Measurements from ENCODE around the gene FAM210B.

FAM210B gene

DNA sequence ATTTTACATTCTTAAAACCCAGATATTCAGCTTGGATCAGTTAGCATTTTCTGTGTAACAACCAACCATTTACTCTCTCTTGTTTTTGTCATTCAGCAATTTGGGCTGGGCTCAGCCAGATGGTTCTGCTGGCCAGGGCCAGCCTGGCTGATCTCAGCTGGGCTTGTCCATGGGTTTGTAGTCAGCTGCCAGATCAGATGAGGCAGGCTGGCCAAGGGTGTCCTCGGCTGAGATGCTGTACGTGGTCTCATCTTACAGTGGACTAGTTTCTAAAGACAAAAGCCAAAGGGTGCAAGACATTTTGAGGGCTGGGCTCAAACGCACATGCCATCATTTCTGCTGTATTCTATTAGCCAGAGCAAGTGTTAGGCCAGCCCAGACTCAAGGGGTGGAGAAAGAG, 16.0 kb upstream of the FAM210B start:
- TF ChIP-seq CTCF (conservative IDR thresholded peaks at IDR 0.05; ENCODE audit: low read depth, low read length) = no peak
- Histone ChIP-seq H3K4me2 (no peak overlapping the region), H3K79me2 (ENCODE audit: insufficient read depth, low read depth) (no peaks in the 10 kb centered on the region), H2AFZ (ENCODE audit: low read depth) (no peak overlapping the region), H3K4me1 (ENCODE audit: low read depth, poor library complexity, severe bottlenecking) (no peaks in the 10 kb centered on the region), H3K27ac (no peak overlapping the region), H3K4me3 (IDR thresholded peaks at IDR 0.05; ENCODE audit: insufficient read depth, low read depth, low read length) (no peak overlapping the region), H3K36me3 (ENCODE audit: insufficient read depth) (no peaks in the 10 kb centered on the region), H4K20me1 (ENCODE audit: insufficient read depth) (no peaks in the 10 kb centered on the region), H3K27me3 (ENCODE audit: insufficient read depth, low read depth) (no peaks in the 10 kb centered on the region), H3K9ac (no peak overlapping the region)

DNA sequence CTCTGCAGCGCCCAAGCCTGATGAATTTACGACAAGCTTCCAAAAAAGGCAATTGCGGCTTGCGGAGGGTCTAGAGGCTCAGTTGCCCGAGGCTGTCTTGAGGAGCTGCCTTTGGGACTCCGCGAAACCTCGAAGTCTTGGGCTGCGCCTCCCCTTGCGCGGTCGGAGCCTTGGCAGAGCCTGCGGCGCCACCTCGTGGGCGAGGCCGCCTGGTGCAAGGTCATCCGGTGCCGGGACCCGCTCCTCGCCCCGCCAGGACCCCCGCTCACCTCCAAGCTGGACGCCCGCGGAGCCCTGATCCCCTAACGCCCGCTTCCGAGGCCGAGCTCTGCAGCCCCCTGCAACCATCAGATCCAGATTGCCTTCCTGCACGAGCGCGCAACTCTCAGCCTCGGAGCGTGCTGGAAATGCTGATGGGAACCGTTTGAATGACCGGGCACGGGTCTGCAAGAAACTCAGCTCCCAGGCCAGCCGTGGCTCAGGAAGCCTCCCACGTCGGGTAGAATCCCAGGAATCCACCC, 14.9 kb upstream of the FAM210B start:
- Histone ChIP-seq H3K27me3 (ENCODE audit: insufficient read depth, low read depth) (no peaks in the 10 kb centered on the region), H3K27ac (no peak overlapping the region), H3K4me2 (no peak overlapping the region), H3K4me3 (IDR thresholded peaks at IDR 0.05; ENCODE audit: insufficient read depth, low read depth, low read length) (no peak overlapping the region), H3K4me1 (ENCODE audit: low read depth, poor library complexity, severe bottlenecking) (no peaks in the 10 kb centered on the region), H3K79me2 (ENCODE audit: insufficient read depth, low read depth) (no peaks in the 10 kb centered on the region), H2AFZ (ENCODE audit: low read depth) (no peak overlapping the region), H4K20me1 (ENCODE audit: insufficient read depth) (no peaks in the 10 kb centered on the region), H3K36me3 (ENCODE audit: insufficient read depth) (no peaks in the 10 kb centered on the region), H3K9ac (no peak overlapping the region)
- TF ChIP-seq CTCF (conservative IDR thresholded peaks at IDR 0.05; ENCODE audit: low read depth, low read length) = no peak

DNA sequence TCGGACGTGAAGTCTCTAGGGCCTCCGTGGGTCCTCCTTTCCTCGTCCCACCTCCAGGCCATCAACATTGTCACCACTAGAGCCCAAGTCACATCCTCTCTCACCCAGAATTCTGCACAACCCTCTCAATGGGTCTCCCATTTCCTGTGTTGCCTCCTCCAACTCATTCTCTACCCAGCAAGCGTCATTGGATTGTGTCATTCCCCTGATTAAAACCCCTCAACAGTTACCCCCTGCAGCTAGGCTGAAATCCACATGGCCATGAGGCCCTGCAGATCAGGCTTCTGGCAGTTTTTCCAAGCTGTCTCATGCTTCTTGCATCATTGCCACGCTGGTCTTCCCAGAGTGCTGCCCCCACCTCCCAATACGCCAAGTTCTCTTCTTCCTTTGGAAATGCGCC, 12.9 kb upstream of the FAM210B start:
- Histone ChIP-seq H4K20me1 (ENCODE audit: insufficient read depth) (no peaks in the 10 kb centered on the region), H3K4me2 (no peak overlapping the region), H3K27me3 (ENCODE audit: insufficient read depth, low read depth) (no peaks in the 10 kb centered on the region), H3K9ac (no peak overlapping the region), H3K4me3 (IDR thresholded peaks at IDR 0.05; ENCODE audit: insufficient read depth, low read depth, low read length) (no peak overlapping the region), H2AFZ (ENCODE audit: low read depth) (no peak overlapping the region), H3K36me3 (ENCODE audit: insufficient read depth) (no peaks in the 10 kb centered on the region), H3K27ac (no peak overlapping the region), H3K79me2 (ENCODE audit: insufficient read depth, low read depth) (no peaks in the 10 kb centered on the region), H3K4me1 (ENCODE audit: low read depth, poor library complexity, severe bottlenecking) (no peaks in the 10 kb centered on the region)
- no peak for TF ChIP-seq CTCF (conservative IDR thresholded peaks at IDR 0.05; ENCODE audit: low read depth, low read length)

- Histone ChIP-seq H3K4me3 (IDR thresholded peaks at IDR 0.05; ENCODE audit: insufficient read depth, low read depth, low read length) (no peak overlapping the region), H3K9ac (no peak overlapping the region), H3K36me3 (ENCODE audit: insufficient read depth) (no peaks in the 10 kb centered on the region), H3K4me1 (ENCODE audit: low read depth, poor library complexity, severe bottlenecking) (no peaks in the 10 kb centered on the region), H3K27ac (no peak overlapping the region), H3K79me2 (ENCODE audit: insufficient read depth, low read depth) (no peaks in the 10 kb centered on the region), H3K4me2 (no peak overlapping the region), H4K20me1 (ENCODE audit: insufficient read depth) (no peaks in the 10 kb centered on the region), H2AFZ (ENCODE audit: low read depth) (no peak overlapping the region), H3K27me3 (ENCODE audit: insufficient read depth, low read depth) (no peaks in the 10 kb centered on the region)
- no peak for TF ChIP-seq CTCF (conservative IDR thresholded peaks at IDR 0.05; ENCODE audit: low read depth, low read length)
Measured at GRCh38 chr20:56347628-56348304, 11.0 kb upstream of the FAM210B start.
